HG02763 (cell line): ENCODE results near the gene DLX4.
A peak's percentile ranks its signal among the peaks of the same experiment; 100 is the strongest.

Experiments
- ATAC-seq: cut with Tn5 transposase; IDR thresholded peaks from one replicate; pipeline ENCODE4 v1.9.1; 2021; ENCODE audit warnings: mild to moderate bottlenecking, moderate library complexity; ENCODE audit not compliant: unreplicated experiment

DLX4 gene

DNA sequence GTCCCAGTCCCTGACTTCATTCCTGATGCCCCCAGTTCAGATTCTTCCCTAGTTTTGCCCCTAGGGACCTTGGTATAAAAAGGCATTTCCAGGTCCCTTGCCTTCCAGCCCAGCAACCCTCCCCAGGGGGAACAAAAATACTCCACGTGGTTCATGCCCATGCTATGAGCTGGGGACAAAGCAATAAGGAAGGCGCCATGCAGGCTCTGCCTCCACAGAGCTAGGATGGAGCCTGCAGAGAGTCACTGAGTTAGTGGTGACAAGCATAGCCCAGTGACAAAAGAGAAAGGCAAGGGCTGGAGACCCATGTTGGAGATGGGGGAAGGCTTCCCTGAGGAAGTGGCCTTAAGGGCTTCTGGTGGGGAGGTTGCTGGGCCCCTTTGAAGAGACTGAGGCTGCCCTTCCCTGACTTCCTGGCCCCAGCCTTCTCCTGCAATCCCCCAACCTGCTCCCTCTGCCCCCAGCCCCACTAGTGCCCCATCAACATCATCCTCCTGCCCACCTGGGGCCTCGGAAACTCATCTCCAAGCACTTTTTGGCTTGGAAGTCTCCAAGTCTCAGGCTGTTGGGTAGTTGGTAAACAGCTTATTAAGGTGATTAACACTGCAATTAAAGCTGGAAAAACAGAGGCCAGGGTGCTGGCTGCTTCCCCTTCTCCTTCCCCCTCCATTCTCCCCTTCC is 16.5 kb downstream of the DLX4 start:
- ATAC-seq, result no peak

DNA sequence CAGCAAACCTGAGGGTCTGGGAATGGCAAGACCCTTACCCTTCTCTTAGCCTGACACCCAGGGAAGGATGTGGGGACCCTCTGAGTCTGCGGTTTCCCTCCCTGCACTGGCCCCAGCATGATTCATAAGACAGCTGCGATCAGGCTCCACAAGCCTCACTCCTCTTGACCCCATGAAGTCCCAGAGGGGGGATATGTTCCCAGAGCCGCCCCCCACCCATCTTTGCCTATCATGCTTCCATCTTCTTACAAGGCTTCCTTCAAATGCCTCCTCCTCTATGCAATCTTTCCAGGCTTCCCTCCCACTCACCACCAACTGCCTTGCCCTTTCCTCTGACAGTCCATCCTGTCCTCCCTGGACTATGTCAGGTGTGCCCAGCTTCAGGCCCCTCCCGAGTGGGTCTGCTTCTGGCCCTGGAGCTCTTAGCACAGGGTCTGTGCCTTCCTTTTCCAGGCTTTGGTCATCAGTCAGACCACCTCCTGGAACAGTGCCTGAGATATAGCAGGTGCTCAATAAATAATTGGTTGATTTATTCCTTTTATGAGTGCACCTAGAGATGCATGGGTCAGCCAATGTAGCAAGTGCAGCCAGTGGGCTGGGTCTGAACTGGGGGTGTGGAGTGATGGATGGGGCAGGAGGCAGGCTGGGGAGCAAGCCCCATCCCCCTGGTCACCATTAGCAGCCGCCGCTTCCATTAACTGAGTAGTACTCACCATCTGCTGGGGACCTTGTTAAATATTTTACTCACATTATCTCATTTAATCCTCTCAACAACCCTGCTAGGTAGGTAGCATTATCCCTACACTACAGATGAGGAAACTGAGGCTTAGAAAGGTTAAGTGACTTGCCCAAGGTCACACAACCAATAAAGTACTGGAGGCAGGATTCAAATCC is 17.7 kb downstream of the DLX4 start:
- no peak for ATAC-seq

DNA sequence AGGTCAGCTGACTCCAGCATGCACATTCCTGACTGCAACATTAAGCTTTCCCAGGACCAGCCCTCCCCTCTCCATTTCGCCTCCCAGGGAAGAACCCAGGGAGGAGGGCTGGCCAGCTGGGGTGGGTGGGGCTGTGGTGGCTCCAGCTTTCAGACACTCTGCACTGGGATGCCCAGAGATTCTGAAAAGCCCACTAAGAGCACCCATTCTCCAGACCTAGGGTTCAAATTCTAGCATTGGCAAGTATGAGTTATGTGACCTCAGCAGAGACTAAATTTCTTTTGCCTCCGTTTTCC is 18.2 kb downstream of the DLX4 start:
- no peak for ATAC-seq

DNA sequence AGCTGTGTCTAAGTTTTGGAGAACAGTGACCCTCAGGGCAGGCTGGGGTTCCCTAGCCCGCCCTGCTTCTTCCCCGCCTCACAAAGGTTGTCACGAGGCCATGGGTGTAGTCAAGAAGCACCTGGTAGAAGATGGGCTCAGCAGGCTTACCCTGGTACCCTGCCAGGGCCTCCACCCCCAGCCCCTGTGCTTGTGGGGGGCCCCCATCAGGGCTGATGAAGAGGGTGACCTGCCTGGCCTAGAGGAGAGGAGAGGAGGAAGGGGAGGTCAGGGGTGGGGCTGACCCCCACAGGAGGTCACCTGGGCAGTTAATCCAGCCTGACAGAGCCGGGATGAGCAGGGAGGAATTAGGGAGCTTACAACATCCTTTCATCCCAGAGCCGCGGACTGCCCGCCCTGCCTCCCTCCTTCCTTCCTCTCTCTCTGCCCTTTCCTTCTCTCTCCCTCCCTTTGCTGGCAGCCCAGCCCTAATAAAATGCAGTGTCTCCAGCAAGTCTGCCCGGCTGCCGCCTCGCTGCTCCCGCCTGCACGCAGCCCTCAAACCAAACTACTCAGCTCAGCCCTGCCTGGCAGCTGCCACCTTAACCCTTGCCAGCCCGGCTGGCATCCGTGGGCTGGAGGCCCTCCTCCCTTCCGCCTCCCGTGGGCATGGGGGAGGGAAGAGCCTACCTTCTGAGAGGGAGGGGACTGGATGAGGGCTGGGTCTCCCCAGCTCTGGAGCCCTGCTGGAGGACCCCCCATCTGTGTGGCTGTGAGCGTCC is 18.9 kb downstream of the DLX4 start:
- ATAC-seq, result no peak

DNA sequence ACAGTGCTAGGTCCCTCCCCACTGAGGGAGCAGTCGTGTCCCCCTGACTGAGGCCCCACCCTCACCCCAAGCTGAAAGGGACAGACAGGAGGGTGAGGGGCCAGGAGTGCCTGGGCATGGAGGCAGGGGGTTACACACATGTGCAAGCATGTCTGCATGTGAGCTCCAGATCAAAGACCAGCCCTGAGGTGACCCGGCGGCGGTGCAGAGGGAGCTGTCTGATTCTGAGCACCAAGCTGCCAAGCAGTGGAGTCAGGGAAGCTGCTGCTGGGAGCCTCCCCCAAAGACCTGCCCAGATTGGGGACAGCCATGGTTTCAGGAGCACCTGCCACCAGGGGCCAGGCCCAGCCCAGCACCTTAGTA is 20.5 kb downstream of the DLX4 start:
- no peak for ATAC-seq

DNA sequence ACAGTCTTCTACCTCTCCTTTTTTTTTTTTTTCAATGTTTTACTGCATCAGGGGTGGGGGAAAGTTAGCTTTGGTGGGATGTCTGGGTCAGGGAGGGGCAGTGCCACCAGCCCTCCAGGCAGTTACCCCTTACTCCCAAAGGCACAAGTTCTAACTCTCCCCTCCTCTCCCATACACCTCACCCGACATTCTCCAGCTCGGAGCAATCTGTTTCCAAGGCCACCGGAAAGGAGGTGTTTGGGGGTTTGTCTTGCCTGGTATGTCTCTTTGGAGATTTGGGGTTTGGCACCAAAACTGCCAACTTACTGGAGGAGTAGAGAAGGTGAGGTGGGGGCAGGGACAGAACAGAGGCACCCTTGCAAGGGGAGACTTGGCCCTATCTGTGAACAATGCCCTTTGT is 21.3 kb downstream of the DLX4 start:
- ATAC-seq, result no peak

DNA sequence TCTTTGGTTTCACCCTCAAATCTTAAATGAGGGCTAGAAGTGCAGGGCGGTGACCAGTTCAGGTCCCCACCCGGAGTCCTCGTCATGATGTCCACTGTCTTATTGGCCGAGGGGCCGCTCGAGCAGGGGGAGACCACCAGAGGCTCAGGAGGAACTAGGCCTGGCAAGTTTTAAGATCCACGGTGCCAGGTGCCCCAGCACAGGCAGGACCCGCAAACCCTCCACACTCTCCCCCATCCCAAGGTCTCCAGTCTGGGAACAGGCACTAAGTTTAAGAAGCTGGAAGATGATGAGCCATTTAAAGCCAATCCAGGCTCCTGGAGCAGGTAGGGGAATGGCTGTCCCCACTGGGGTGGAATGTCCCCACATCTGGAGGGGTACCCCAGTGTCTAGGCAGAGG is 21.9 kb downstream of the DLX4 start:
- ATAC-seq, result no peak

DNA sequence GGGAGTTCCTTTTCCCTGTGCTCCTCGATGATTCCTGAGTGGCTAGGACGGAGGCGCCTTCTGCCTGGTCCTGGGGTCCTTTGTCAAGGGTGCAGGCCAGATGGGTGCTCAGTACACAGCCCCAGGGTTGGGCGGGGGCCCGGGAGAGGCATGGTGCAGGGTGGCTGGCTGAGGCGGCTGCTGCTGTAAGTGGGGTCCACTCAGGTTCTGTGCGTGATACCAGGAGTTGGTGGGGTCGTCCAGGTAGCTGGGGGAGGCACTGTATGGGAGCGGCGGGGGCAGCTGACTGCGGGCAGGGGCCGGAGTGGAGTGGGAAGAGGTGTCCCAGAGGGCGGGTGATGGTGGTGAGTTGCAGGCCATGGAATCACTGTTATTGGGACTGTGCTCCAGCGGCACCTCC is 22.4 kb downstream of the DLX4 start:
- no peak for ATAC-seq

DNA sequence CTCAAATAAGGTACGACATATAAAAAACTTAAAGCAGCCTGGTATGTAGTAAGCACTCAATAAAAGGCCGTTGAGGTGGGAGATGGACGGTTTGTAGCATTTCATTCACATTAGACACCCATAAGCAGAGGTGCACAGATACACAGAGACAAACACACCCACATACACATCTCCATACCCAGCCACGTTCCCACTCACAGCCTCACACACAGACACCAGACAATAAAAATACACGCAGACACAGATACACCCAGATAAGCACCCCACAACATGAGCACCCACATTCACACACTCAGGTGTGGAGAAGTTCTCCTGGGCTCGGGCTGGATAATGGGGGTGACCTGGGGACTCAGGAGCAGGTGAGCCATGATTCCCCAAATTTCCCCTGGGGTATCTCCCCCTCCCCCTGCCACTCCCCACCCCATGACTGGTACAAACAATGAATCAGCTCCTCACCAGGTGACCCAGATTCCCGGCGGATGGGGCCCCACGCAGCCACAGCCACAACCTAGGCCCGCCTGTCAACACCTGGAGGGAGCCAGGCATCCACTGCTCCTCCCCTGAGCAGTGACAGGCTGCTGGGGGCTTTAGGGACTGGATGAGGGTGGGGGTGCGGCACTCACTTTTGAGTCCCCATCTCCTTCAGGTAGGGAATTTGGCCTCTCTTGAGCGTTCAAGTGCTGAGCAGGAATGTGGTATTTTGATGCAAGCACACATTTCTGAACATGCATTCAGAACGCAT is 23.4 kb downstream of the DLX4 start:
- no peak for ATAC-seq

DNA sequence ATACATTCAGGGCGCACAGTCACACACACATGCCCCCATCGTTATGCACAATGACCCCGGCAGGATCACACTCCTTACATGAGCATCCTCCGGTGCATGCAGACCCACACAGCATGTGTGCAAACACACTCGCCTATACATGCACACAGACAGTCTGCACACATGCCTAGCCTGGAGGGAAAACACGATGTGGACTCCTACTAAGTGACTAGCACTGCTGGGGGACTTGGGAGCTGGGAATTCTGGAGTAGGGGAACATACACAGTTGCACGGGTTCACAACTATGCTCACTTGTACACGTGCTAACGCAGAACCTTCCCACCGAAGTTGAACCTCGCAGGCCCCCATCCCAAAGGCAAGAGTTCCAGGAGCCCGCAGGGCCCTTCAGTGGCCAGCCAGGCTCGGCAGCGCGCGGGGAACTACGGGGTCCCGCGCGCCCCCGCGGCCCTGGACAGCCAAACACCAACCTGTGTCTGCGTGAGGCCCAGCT is 24.0 kb downstream of the DLX4 start:
- no peak for ATAC-seq

DNA sequence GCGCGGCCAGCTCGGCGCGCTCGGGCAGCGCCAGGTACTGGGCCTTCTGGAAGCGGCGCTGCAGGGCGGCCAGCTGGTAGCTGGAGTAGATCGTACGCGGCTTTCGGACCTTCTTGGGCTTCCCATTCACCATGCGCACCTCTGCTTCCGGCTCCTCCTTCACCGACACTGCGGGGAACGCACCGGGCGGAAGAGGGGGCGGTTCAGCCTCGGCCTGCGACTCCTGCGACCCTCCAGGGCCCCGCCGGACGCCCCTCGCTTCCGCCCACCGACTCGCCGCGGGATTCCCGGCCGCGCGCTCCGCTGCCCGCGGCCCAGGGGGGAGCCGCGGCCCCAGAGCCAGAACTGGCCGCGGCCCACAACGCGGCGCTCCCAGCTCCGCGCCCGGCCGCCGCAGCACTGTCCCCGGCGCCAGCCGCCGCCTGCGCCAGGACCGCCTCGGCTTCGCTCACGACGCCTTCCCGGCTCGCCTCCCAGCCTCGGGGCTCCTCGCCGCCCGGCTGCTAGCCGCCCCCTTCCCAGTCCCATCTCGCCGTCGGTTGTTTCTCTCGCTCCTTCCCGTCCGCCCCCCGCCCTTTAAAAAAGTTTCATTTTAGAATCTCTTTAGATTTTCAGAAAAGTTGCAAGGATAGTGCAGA is 24.6 kb downstream of the DLX4 start:
- no peak for ATAC-seq

DNA sequence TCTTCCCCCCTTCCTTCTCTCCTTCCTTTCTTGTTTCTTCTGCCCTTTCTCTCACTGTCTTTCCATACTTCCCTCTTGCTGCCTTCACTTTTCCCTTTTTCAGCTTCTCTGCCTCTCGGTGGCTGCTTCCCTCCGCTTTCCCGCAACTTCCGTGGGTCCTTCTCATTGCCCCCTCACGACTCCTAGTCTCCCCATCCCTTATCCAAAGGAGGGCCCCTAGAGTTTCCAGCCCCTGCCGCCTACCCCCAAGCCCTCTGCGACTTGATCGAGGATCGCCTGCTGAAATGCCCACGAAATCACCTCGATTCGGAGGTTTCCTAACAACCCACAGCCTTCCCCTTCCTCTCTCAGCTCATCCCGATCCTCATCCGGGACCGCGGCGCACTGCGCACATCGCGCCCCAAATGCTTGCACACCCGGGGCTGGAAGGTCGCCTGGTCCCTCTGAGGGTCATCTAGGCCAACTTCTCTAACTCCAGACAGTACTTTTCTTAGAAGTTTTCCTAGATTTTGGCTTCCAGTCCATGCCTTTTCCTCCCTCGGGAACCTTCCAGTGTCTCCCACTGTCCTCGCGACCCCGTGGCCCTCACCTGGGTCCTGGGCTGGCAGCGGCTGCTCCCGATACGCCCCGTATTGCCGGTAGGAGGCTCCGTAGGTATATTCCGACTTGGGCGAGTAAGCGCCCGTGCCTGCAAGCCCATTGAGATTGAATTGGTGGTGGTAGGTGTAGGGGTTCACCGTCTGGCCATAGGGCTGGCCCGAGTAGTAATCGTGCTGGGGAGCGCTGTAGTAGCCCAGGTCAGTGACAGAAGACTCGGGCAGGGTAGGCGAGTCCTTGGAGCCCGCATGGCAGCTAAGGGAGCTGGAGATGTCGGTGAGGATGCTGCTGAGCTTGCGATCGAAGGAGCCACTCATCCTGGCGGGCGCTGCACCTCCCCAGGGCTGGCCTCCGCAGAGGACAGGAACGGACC is 25.4 kb downstream of the DLX4 start:
- no peak for ATAC-seq

DNA sequence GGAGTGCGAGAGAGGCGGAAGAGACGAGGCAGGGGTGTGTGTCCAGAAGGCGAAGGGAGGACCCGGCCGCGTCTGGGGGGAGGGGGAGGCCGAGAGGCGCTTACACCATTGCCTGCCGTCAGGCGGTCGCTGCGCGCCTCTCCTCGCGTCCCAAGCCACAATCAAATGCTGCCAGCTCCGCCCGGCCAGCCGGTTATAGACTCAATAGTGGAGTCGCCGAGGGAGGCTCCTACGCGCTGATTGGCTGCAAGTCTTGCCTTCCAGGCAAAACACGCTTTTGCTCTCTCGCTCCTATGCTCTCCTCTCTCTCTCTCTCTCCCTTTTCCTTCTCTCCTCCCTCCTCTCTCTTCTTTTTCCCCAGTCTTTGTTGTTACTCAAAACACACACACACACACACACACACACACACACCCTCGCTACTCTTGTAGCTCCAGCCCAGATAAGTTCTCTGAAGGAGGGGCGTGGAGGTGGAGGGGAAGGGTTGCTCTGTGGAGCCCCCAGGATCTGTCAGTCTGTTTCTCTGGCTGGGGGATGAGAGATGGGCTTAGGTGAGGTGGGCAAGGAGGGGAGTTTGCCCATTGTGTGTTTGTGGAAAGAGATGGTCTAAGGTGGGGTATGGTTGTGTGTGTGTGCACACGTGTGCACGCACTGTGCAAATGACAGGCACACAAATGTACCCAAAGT is 26.2 kb downstream of the DLX4 start, which contains the start of gene DLX3:
Gene DLX3 (minus strand): TSS at position 170 of the 684 bp plus-strand sequence. CDS start 226 bp downstream, outside the sequence.
- no peak for ATAC-seq

DNA sequence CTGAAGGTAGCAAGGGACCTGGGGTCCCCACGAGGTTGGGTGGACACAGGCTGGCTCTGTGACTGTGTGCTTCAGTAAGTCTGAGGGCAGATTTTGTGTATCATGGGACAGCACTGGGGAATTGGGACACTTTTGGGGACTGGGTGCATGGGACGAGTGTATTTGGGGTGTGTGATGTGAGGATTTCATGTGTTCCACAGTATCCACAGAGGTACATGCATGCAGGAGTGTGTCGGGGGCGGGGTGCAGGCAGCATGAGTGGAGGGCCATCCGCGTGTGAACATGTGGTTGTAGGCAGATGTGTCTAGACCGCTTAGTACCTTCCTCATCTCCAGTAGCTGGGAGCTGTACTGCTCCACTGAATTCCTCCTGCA is 27.1 kb downstream of the DLX4 start:
- ATAC-seq, result no peak

DNA sequence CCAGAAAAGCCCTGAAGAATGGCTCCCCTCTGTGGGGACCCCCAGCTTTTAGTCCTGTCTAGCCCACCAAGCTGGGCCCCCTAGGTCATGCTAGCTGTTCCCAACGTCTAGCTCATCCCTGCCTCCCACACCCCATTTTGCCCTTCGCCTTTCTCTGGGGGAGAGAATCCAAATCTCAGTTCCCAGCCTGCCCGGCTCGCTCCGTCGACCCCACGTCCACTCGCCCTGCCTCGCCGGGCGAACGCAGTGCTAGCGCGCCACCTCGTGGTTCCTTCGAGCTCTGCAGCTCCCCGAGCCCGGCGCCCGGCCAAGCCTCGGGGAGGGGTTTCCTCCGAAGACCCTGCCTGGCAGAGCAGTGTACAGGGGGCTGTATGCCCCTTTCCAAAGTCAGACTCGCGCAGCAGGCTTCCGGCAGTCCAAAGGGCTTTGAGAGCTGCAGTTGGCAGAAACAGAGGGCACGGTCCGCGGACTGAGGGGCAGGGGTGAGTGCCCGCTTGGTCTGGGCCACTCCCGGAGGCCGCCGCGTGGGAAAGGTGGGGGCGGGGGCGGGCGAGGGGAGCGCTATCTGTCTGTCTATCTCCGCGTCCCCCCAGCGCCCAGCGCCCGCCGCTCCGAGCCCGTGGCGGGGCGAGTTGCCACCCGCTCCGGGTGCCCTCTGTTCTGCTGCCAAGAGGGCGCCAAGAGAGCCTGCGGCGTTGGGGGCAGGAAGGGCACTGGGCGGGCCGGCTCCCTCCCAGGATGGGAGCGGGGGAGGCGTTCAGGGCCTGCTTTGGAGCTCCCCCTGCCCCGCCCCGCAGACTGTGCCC is 27.7 kb downstream of the DLX4 start:
- no peak for ATAC-seq

DNA sequence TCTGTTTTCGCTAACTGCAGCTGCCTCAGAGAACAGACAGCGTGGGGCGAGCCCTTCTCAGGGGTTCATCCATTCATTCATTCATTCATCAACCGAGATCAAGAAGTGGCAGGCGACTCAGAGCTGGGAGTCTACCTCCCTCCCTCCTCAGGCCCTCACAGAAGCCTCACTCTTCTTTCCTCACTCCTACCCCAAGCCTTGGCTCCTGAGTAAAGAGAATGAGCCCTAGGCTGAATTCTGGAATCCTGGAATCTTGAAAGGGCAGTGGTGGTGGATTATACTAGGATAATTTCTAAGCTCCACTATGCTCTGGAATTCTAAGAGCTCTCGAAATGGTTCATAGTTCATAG is 28.3 kb downstream of the DLX4 start:
- no peak for ATAC-seq

DNA sequence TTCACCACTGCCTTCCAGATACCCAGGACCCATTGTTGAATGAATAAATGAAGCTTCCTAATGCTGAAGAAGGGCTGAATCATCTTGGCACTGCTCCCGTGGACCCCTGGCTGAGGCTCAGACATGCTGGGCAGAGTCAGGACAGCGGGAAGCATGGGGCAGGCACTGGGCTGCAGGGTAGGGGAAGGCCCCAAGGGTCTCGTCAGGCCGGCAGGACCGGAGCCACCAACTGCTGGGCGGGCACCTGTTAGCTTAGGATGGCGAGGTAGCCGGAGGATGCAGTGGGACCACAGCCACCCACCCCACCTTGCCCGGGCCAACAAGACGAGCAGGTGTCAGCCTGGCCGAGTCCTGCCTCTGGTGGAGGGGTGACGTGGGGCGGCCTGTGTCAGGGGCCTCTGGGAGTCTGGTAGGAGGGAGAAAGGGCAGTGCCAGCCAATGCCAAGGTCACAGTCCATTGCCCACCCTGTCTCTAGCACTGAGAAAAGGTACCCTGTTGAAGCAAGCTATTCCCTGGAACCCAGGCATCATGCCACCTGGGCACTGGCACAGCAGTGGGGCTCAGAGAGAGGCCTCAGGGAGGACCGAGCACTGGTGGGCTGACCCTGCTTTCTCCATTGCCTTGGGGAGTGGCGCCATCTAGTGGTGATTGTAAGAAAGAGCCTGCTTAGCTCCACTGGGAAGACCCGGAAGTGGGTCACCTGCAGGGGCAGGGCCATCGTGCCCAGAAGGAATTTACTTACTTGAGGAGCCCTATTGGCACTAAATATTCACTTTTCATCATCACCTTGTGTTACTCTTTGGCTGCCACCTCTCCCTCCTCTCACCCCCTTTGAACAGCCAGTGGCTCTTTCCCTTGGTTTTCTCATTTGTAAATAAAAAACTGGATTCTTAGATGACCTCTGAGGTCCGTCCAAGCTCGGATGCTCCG is 29.0 kb downstream of the DLX4 start:
- ATAC-seq, result peak; percentile 58
